ENCODE results near the gene ARGLU1. TPM values are rescaled to one million over a fixed set of nuclear protein-coding genes. Genes with fewer than 3 reads are reported as not detected.
"Not testable (repeated sequence)": the region's sequence is repeated elsewhere in the genome, so short reads cannot be mapped to it uniquely, and the experiment has no call there.

The ARGLU1 gene
- 10 to 100 TPM; 60.7 to 89.1 TPM for total RNA-seq

DNA sequence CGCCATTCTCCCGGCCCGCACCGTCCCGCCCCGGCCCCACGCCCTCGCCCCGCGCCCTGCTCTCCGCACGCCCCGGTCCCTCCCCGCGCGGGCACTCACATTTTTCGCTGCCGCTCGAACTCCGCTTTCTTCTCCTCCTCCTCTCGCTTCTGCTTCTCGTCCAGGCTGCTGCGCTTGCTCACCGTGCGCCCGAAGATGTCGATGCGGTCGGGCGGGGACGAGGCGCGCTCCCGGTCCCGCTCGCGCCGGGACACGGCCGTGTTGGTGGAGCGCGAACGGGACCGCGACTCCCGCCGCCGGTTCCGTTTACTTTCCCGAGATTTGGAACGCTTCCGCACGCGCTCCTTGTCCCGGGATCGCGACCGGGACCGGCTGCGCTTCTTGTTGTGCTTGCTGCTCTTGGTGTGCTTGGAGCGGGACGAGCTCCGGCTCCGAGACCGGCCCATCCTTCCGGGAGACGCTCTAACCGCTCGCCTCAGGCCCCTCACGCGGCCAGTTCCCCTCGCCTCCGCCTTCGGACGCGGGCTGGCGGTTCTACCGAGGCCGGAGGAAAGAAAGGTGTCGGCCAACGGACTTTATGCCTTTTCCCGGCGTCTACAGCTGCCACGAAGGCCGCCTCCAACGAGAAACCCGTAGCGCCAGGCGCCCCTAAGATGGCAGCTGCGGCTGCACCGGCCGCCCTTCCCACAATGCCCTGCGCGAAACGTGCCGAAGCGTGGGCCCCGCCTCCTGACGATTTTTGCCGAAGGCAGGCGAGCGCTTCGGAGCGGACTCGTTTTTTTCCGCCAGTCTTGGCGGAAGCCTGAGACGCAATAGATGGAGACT, at the start of gene ARGLU1:
ARGLU1 (minus strand) TSS at position 664 of the 825 bp plus-strand sequence; CDS start at position 446, 218 bp downstream.
- Mint-ChIP-seq H3K4me1 (ENCODE audit: low read depth in 2 of 2) (peaks cover 52 to 59% of the 10 kb centered on the region in 2 donors), H3K27ac (peak within 1 kb of the TSS; percentile 96 to 99), H3K36me3 (peaks cover 5% of the 10 kb centered on the region), H3K27me3 (no peaks in the 10 kb centered on the region), H3K9me3 (no peaks in the 10 kb centered on the region), H3K4me3 (peak within 1 kb of the TSS; percentile 98)
- peak; percentile 91 to 94 for ATAC-seq
- DNase-seq (ENCODE audit: low spot score), result peak; percentile 95

- Mint-ChIP-seq H3K9me3 (no peaks in the 10 kb centered on the region), H3K4me1 (ENCODE audit: low read depth in 2 of 2) (peaks cover 6% of the 10 kb centered on the region in 2 donors), H3K36me3 (no peaks in the 10 kb centered on the region), H3K27me3 (peaks cover 8 to 24% of the 10 kb centered on the region in 2 donors), H3K27ac (no peak overlapping the region), H3K4me3 (no peak overlapping the region)
- ATAC-seq, result no peak
- no peak for DNase-seq (ENCODE audit: low spot score)
Observed at GRCh38 chr13:106617561-106617960, 49.6 kb upstream of the ARGLU1 start.

DNA sequence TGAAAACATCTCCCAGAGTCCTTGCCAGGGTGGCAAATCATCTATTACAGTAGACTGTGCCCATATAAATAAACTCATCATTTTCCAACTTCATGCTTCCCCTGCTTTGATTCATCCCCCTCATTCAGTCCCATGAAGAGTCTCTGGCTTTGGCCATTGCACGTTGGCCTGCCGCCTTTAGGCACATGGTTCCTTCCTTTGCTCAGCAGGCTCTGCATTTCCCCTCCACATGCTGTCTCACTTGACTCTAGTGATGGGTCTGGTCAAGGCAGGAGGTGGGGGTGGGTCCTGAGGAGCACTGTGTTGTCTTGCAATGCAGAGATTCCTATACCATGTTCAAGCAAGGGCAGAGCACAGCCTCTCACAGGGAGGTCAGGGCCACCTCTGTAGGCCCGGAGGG, 48.8 kb upstream of the ARGLU1 start:
- no peak for DNase-seq (ENCODE audit: low spot score)
- peaks cover 6% of the 10 kb centered on the region in 2 donors for H3K4me1 Mint-ChIP-seq (ENCODE audit: low read depth in 2 of 2)
- H3K27ac Mint-ChIP-seq, result no peak overlapping the region
- H3K4me3 Mint-ChIP-seq, result no peak overlapping the region
- H3K27me3 Mint-ChIP-seq, result peaks cover 10 to 28% of the 10 kb centered on the region in 2 donors
- no peaks in the 10 kb centered on the region for H3K36me3 Mint-ChIP-seq
- peak; percentile 20 to 48 for ATAC-seq
- H3K9me3 Mint-ChIP-seq, result no peaks in the 10 kb centered on the region

GRCh38 chr13:106614874-106615273, 46.9 kb upstream of the ARGLU1 start:
- ATAC-seq, result no peak
- H3K4me1 Mint-ChIP-seq (ENCODE audit: low read depth in 2 of 2), result peaks cover 3 to 4% of the 10 kb centered on the region in 2 donors

GRCh38 chr13:106612688-106613087, 44.8 kb upstream of the ARGLU1 start:
- H3K27me3 Mint-ChIP-seq, result peaks cover 20 to 32% of the 10 kb centered on the region in 2 donors
- H3K4me1 Mint-ChIP-seq (ENCODE audit: low read depth in 2 of 2), result no peaks in the 10 kb centered on the region
- H3K9me3 Mint-ChIP-seq, result no peaks in the 10 kb centered on the region
- no peaks in the 10 kb centered on the region for H3K36me3 Mint-ChIP-seq
- no peak overlapping the region for H3K27ac Mint-ChIP-seq
- DNase-seq (ENCODE audit: low spot score) (no peak), ATAC-seq (no peak)
- no peak overlapping the region for H3K4me3 Mint-ChIP-seq

More at GRCh38 chr13:106614874-106615273, 46.9 kb upstream of the ARGLU1 start:
- no peaks in the 10 kb centered on the region for H3K9me3 Mint-ChIP-seq
- H3K27me3 Mint-ChIP-seq, result peaks cover 15 to 24% of the 10 kb centered on the region in 2 donors
- H3K4me3 Mint-ChIP-seq, result no peak overlapping the region
- H3K36me3 Mint-ChIP-seq, result no peaks in the 10 kb centered on the region
- DNase-seq (ENCODE audit: low spot score), result no peak
- H3K27ac Mint-ChIP-seq, result no peak overlapping the region

GRCh38 chr13:106610486-106610885, 42.5 kb upstream of the ARGLU1 start:
- no peaks in the 10 kb centered on the region for H3K4me1 Mint-ChIP-seq (ENCODE audit: low read depth in 2 of 2)
- DNase-seq (ENCODE audit: low spot score), result no peak

DNA sequence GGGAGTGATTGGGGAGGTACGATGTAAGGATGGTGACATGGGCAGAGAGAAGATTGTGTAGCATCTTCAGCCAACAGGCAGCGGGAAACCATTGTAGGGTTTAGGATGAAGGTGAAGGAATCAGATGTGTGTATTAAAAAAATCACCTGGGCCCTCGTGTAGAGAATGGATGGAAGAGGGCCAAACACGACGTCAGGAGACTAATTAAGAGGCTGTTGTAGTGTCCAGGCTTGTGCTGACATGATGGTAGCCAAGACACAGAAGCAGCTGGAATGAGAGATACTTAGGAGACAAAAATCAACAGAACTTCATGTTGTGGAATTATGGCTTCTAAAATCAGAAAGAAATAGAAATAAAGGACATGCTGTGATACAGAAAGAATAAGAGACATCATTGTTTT, 41.2 kb upstream of the ARGLU1 start:
- no peak for DNase-seq (ENCODE audit: low spot score)
- H3K27ac Mint-ChIP-seq, result no peak overlapping the region
- H3K9me3 Mint-ChIP-seq, result peaks cover 3% of the 10 kb centered on the region
- peaks cover 27 to 49% of the 10 kb centered on the region in 2 donors for H3K27me3 Mint-ChIP-seq
- ATAC-seq, result no peak
- no peak overlapping the region for H3K4me3 Mint-ChIP-seq
- H3K4me1 Mint-ChIP-seq (ENCODE audit: low read depth in 2 of 2), result no peaks in the 10 kb centered on the region
- H3K36me3 Mint-ChIP-seq, result no peaks in the 10 kb centered on the region

More at GRCh38 chr13:106610486-106610885, 42.5 kb upstream of the ARGLU1 start:
- Mint-ChIP-seq H3K27me3 (peaks cover 26 to 45% of the 10 kb centered on the region in 2 donors), H3K27ac (no peak overlapping the region), H3K4me3 (no peak overlapping the region), H3K9me3 (peaks cover 3% of the 10 kb centered on the region), H3K36me3 (no peaks in the 10 kb centered on the region)
- ATAC-seq, result no peak

DNA sequence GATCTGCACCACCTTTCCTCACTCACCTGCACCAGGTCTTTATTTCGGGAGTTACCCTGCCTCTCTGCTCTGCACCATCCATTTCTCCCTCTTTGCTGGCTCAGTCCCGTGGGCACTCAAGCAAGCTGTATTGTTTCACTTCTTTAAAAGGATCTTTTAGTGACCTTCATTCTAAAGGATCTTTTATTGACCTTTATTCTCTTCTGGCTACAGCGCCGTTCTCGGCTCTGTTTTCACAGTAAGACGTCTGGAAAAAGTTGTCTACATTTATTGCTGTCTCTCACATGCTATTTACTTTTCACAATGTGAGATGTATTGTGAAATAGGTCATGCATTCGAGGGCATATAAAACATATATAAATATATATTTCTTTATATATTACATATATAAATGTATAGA, 35.6 kb upstream of the ARGLU1 start:
- Mint-ChIP-seq H3K27me3 (peaks cover 21 to 40% of the 10 kb centered on the region in 2 donors), H3K36me3 (no peaks in the 10 kb centered on the region), H3K4me3 (no peak overlapping the region), H3K9me3 (peaks cover 3% of the 10 kb centered on the region), H3K27ac (no peak overlapping the region), H3K4me1 (ENCODE audit: low read depth in 2 of 2) (peaks cover 0 to 3% of the 10 kb centered on the region in 2 donors)
- DNase-seq (ENCODE audit: low spot score) (no peak), ATAC-seq (no peak)

DNA sequence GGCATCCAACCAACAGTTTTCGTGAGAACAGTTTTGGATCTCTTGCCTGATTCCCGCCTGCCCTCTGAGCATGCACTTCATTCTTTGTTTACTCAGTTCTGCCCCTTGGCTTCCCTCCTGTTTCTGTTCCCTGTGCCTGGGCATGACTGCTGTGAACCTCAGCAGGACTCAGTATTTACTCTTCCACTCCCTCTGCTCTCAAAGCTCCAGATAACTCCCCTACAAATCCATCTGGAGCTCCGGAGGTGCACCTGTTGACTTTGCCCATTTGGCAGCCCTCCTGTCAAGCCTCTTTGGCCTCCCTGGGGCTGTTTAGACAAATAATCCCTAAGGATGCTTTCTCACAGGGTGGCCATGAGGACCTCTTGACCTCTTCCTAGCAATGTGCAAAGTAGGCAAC, 34.2 kb upstream of the ARGLU1 start:
- H3K4me3 Mint-ChIP-seq, result no peak overlapping the region
- peaks cover 21 to 40% of the 10 kb centered on the region in 2 donors for H3K27me3 Mint-ChIP-seq
- no peak overlapping the region for H3K27ac Mint-ChIP-seq
- H3K36me3 Mint-ChIP-seq, result no peaks in the 10 kb centered on the region
- peaks cover 3% of the 10 kb centered on the region for H3K9me3 Mint-ChIP-seq
- ATAC-seq, result no peak
- peaks cover 0 to 3% of the 10 kb centered on the region in 2 donors for H3K4me1 Mint-ChIP-seq (ENCODE audit: low read depth in 2 of 2)
- DNase-seq (ENCODE audit: low spot score), result no peak

DNA sequence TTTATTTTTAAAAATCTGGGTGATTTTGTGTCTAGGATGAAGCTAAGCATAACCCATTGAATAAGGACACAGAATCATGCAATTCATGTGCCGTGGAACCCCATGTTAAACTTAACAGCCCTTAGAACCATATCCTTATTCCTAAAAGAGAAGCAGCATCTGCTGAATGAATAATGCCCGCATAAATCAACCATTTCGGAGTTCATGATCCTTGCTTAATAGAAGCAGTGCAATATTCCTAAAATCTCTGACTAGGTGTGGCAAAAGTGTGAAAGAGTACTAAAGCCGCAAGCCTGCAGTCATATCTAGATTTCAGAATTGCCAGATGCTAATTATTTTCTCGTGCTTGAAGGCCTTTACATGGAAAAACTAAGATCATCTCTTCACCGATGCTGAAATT, 33.6 kb upstream of the ARGLU1 start:
- H3K27ac Mint-ChIP-seq, result no peak overlapping the region
- no peak for ATAC-seq
- DNase-seq (ENCODE audit: low spot score), result no peak
- H3K4me1 Mint-ChIP-seq (ENCODE audit: low read depth in 2 of 2), result peaks cover 0 to 3% of the 10 kb centered on the region in 2 donors
- H3K9me3 Mint-ChIP-seq, result peaks cover 3% of the 10 kb centered on the region
- peaks cover 21 to 41% of the 10 kb centered on the region in 2 donors for H3K27me3 Mint-ChIP-seq
- no peaks in the 10 kb centered on the region for H3K36me3 Mint-ChIP-seq
- no peak overlapping the region for H3K4me3 Mint-ChIP-seq

DNA sequence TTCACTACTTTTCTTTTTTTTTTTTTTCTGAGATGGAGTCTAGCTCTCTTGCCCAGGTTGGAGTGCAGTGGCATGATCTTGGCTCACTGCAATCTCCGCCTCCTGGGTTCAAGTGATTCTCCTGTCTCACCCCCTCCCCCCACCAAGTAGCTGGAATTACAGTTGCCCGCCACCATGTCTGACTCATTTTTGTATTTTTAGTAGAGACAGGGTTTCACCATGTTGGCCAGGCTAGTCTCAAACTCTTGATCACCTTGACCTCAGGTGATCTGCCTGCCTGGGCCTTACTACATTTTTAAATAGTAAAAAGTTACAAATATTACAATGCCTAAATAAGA, 32.8 kb upstream of the ARGLU1 start:
- H3K27ac Mint-ChIP-seq; H3K36me3 Mint-ChIP-seq; H3K4me3 Mint-ChIP-seq; DNase-seq (ENCODE audit: low spot score); H3K9me3 Mint-ChIP-seq; ATAC-seq; H3K4me1 Mint-ChIP-seq (ENCODE audit: low read depth in 2 of 2): not testable (repeated sequence)
- peaks cover 19 to 41% of the 10 kb centered on the region in 2 donors for H3K27me3 Mint-ChIP-seq

- H3K36me3 Mint-ChIP-seq, result no peaks in the 10 kb centered on the region
- ATAC-seq (no peak), DNase-seq (ENCODE audit: low spot score) (no peak)
- no peaks in the 10 kb centered on the region for H3K9me3 Mint-ChIP-seq
- no peak overlapping the region for H3K4me3 Mint-ChIP-seq
- H3K4me1 Mint-ChIP-seq (ENCODE audit: low read depth in 2 of 2), result peaks cover 0 to 3% of the 10 kb centered on the region in 2 donors
- no peak overlapping the region for H3K27ac Mint-ChIP-seq
- H3K27me3 Mint-ChIP-seq, result peaks cover 20 to 41% of the 10 kb centered on the region in 2 donors
Observed at GRCh38 chr13:106599875-106600797, 32.2 kb upstream of the ARGLU1 start.

DNA sequence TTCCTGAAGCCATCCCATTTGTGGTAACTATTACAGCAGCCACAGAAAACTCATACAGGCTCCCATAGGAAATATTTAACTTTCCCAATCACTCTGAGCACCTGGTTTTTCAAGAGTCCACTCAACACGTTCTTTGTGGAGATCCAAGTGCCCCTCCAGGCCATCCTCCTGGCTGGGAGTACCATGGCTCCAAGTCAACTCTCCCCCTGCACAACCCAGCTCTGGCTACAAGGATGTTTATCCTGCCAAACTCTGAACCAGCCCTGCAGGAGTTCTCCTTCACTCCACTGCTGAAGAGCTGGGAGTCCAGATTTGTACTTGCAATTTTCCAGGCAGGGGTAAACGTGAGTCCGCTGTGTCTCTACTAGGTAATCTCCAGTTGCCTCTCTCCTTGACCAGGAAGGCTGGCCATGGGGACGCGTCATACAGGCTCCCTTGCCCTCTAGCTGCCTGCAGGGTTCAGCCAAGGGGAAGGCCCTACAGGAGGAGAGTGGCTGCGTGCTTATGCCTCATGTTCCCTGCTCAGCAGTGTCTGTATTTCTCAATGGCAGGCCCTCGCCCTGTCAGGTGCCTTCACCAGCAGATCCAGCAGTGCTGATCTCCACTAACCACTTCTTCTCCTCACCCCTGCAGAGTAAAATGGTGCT, 29.9 kb upstream of the ARGLU1 start:
- Mint-ChIP-seq H3K4me1 (ENCODE audit: low read depth in 2 of 2) (peaks cover 0 to 3% of the 10 kb centered on the region in 2 donors), H3K9me3 (no peaks in the 10 kb centered on the region), H3K27me3 (peaks cover 18 to 35% of the 10 kb centered on the region in 2 donors), H3K4me3 (no peak overlapping the region), H3K27ac (no peak overlapping the region), H3K36me3 (no peaks in the 10 kb centered on the region)
- ATAC-seq (no peak), DNase-seq (ENCODE audit: low spot score) (no peak)

Data from natural killer cell treated with Interleukin-12 subunit alpha and Interleukin-12 subunit beta and Interleukin-15 and Interleukin-18, amount 100 ng/mL, for 72 hours (primary cell).